NCI-H2227 (cell line): ENCODE measurements around the gene CASK.
A peak's percentile ranks its signal among the peaks of the same experiment; 100 is the strongest.

Experiments used
- DNase-seq: peaks from one replicate; lab custom pipeline; 2025; ENCODE audit not compliant: unreplicated experiment; lab: John Stamatoyannopoulos, UW

The CASK gene

DNA sequence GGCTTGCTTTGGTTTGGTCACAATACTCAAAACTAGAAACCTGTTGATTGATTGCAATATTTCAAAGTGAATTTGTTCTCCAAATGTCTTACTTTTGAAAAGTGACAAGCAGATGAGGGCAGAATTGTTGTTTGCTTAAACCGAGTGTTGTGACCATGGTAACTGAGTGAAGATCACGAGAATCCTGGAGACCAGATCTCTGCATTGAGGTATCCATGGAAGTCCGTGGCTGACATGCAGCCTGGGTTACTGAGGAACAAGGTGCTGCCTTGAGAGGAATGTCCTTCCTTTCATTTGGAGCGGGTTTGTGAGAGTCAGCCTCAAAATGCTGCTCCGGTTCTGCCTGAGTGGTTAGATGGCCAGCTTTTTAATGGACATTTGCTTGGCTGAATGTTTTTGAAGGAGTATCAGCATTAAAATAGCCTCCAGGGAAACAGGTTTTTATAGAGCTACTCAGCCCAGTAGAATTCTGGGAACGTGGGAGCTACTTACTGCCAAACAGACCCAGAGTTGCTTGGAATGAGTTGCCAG, 444.9 kb downstream of the CASK start:
- peak; percentile 19 for DNase-seq

DNA sequence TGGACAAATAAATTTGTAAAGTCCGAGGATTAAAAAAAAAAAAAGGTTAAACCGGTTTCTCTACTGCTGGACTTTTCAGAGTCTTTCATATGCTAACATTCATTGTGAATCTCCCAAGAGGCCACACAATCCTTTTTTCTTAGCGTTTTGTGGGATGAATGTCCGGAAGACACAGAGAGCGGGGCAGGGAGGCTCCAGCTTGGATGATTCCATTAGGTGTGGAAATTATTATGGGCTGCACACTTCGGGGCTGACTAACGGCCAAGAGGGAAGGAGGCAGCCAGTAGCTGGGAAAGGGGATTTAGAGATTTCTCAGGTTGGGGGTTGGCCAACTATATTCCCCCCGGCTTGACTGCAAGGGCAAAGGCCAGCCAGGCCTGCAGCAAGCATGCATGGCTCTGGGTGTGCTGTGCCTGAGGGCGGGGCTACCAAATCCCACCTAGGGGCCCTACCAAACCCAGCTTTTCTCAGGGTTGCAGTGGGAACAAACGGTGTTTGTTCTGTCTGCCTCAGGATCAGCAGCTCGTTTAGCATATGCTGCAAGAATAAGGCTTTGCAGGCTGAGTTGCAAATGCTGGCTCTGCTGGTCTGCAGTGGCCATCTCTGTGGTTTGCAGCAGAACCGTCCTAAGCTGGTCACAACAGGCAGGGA, 447.6 kb downstream of the CASK start:
- DNase-seq = peak; percentile 33

- peak; percentile 22 for DNase-seq
Measured at GRCh38 chrX:41475191-41475590, 448.2 kb downstream of the CASK start.

GRCh38 chrX:41474726-41475100, 448.6 kb downstream of the CASK start:
- no peak for DNase-seq

GRCh38 chrX:41473936-41474725, 449.2 kb downstream of the CASK start:
- no peak for DNase-seq

DNA sequence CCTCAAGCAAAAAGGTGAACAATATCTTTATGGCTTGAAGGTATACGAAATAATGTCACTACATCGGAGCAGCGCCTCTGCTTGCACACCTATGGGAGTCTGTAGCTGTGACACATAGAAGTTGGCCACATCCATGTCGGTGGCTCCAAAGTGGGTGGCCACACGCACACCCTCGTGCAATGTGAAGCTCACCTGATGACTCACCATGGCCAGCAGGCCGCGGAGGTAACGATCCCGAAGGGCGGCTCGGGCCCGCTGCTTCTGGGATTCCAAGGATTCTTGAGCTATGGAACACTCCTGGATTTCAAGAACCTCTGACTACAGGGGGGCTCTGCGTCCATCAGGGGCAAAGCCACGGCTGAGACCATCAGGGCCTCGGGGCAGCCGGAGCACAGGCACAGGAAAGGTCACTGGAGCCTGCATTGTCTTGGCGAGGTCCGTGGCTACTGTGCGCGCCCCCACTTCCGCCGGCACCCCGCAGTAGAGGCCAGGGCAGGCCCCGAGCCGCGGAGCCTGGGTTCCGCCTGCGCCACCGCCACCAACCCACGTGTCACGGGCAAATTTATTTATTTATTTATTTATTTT, 451.0 kb downstream of the CASK start:
- no peak for DNase-seq

DNA sequence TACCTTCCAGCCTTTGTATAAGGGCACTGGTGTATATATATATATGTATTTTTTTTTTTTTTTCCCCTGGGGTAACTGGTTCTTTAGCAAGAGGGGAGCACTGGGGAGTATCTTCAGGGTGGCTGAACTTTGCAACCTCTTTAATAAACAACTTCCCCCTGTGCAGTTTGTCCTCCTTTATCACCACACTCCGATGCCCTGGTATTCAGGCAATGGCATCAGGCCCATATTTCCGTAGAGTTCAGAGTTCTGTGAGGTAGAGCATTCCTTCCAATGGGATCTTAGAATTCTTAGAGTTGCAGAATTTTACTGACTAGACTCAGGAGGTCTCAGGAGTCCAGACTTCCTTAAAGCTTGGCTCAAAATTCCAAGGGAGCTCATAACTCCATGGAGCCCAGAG, 451.6 kb downstream of the CASK start:
- DNase-seq = no peak

GRCh38 chrX:41470706-41471105, 452.6 kb downstream of the CASK start:
- DNase-seq = no peak

DNA sequence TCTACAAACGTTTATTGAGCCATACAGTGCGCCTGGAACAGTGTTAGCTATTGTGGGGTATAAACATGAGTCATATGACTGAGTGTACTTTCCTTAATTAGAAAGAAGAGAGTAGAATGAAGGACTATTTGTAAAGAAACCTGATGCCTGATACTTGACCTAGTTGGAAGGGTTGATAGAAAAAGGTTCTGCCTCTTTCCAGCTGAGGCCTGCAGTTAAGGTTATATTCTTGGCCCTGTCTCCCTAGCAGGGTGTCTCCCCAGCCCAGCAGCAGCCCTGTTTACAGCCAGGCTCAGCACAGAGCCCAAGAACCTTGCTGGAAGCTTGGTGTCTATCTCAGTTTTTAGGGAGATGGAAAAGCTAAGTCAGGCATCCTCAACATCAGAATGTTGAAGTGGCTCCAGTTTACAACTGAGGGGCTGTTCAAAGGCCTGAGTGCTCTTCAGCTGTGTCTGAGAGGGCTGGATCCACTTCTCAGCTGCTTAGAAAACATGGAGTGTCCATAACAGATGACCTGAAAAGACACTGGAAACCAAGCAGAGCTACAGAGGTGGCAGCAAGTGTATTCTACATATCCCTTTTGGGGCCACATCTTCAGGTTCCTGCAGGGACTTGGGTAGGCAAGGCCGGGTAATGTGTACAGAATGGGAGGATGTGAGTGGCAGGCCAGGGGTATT, 454.6 kb downstream of the CASK start:
- peak; percentile 41 for DNase-seq
